ENCODE results near the gene BBX.

- peak; percentile 55 to 65 for TF ChIP-seq CTCF (conservative IDR thresholded peaks at IDR 0.05 in 1 of 2, IDR thresholded peaks at IDR 0.05 in 1 of 2; ENCODE audit: extremely low read depth in 1 of 2, insufficient read depth in 1 of 2, low read depth in 1 of 2, low read length in 2 of 2)
- no peak for TF ChIP-seq EZH2 (IDR thresholded peaks at IDR 0.05; ENCODE audit: borderline replicate concordance, low read length)
These were observed 229.6 kb downstream of the BBX start for GRCh38 chr3:107752202-107752990.

All from mammary epithelial cell (primary cell).